ENCODE data around the gene FNBP1L.

FNBP1L gene

DNA sequence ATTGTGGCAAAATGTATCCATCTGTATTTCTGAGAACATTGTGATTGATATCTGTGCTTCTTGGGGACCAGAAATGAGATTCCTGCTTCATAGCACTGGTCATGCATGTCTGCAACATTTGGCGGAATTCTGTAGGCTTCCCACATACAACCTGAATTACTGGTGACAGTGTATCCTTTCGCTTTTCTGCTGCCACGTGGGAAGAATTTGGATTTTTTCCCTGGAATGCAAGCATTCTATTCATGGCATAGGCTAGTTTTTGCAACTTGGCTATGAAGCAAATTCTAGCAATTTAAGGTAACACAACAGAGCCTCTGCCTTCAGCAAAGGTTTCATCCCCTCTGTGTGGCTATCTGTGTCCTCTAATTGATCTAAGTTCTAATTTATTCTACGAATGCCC is 147.8 kb downstream of the FNBP1L start:
- DNase-seq, result no peak

DNA sequence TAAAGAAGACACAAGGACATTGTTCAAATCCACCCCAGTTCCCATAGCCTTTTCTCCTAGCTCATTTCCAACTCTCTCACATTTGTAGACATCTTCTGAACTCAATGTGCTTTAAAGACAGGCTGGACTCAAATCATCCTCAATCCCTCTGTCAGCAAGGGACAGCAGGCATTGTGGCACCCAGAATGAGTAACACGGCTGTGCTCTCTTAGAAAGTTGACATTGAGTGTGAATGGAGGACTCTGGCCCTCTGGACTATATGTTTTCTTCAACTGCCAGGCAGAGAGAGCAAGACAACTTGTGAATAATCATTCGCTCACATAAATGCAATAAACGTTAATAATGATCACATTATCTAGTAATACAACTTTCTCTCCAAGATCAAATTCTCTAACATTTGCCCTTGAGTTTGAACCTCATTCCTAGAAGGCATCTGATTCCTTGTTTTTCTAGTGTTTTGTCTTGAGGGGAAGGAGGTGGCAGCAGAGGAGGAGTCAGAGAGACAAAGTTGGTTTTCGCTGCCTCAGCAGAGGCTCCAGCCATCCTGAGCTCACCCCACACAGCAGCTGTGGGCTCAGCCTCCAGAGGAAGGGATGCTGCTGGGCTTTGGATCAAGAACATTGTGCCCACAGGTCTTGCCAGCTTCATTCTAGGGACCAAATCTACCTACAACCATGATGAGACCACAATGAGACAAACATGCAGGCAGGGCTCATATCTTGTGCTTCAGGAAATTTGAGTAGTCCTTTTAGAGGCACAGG is 148.6 kb downstream of the FNBP1L start:
- no peak for DNase-seq

DNA sequence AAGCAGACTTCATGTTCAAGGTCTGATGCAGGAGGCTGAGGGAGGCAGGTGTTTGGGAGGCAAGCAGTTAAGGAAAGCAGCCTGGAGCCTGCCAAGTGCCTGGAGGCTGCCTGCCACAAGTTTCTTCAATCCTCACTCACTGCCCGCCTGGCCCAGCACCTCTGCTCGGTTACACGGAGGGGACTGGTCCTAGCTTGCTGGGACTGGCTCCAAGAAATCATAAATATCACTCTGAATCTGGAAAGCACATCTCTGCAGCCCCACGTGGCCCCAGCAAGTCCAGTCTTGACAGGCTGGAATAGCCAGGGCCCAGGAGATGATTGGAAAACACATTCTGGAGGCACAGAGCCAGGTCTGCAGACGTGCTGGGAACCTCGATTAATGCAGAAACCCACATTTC is 149.8 kb downstream of the FNBP1L start:
- no peak for DNase-seq

DNA sequence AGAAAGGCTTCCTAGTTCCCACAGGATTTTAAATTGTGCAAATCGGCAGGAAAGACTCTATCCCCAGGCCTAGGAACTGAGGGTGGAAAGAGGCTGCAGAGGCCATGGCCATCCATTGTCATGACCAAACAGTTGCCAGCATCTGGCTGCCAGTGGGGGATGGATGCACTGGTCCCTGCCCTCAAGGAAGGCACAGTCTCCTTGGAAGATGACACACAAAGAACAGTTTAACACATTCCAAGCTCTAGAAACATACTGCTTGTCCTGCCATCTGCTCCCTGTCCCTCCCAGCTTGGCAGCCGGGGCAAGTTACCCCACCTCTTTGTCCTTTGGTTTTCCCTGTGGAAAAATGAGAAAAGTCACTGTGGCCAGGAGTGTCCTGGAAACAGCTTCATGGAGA is 150.5 kb downstream of the FNBP1L start:
- no peak for DNase-seq

DNA sequence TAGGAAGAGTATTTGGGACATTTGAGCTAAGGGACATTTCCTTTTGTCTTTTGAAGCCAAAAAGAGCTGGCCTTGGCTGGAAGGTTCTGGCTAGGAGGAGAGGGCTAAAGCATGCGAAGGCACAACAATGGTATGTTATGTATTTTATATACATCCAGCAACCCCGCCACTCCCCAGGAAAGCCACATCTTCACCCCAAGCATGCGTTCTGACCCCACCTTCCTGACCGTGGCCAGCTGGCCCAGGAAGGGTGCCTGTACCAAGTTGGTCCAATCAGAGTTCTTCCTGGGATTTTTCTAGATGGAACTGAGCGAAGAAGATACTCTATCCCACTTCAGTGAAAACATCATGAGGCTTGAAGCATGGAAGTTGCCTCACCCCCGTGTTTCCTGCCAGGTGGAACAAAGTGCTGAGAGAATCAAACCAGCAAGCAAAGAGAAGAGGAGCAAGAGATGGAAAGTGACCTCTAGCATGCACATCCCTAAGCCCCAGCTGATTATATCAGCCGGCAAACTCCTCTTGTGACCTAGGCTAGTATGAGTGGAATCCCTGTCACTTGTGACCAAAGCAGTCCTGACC is 151.0 kb downstream of the FNBP1L start:
- DNase-seq, result no peak

DNA sequence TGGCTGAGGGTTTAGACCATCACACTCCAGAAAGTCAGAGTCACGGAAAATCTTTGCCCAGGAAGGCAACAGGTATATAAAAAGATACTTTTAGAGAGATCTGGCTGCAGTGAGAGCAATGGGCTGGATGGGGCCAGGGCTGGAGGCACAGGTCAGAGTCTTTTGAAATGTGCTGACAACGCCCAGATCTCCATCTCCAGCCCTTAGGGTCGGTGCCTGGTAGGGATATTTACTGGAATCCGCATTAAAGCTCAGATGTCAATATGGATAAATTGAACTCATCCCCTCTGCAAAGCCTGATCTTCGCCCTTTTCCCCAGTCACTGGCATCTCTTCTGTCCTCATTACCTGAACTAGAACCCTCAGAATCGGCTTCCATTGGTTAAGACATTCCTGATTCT is 151.6 kb downstream of the FNBP1L start:
- no peak for DNase-seq

DNA sequence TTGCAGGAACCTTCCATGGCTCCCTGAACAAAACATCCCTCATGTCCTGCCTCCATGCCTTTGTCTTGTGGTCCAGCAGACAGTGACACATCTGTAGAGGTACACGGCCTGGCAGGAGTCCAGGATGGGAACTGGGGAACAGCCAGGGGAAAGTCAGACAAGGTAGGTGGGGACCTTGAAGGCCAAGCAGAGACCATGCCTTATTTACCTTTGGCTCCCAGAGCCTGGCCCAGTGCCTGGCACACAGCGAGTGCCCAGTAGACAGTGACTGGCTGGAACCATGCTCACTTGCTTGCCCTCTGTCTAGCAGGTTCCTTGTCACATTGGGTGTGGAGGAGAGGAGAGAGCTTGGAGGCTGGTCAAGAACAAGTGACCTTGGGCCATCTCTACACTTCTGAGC is 152.7 kb downstream of the FNBP1L start:
- no peak for DNase-seq

DNA sequence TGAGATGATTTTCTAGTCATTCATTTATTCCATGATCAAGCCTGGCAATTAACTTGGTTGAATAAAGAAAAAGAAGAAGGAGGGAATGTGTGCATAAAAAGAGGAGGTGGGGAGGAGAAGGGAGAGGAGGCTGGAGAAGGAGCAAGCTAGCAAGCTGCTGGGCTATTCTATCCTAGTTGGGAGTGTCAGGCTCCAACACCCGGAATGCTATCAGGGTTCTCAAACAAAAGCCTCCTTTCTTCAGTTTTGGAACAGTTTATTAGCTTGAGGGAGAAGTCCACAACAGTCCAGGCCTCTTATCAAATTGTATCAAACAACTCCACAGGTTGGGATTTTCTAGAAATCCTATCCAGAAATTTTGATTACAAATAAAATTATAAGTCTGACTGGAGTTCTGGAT is 153.8 kb downstream of the FNBP1L start:
- DNase-seq, result no peak

DNA sequence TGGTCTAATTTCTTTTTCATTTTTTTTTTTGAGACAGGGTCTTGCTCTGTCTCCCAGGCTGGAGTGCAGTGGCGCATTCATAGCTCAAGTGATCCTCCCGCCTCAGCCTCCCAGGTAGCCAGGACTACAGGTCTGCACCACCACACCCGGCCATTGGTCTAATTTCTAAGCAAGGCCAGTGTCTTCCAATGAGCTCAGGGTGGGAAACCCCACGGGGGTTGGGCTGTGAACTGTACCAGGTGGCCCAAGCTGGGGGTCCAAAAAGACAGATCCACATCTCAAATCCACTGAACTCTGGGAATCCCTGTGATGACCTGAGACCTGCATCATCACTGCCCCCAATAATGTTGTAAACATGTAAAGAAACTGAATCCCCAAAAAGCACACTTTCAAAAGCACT is 154.2 kb downstream of the FNBP1L start:
- no peak for DNase-seq

DNA sequence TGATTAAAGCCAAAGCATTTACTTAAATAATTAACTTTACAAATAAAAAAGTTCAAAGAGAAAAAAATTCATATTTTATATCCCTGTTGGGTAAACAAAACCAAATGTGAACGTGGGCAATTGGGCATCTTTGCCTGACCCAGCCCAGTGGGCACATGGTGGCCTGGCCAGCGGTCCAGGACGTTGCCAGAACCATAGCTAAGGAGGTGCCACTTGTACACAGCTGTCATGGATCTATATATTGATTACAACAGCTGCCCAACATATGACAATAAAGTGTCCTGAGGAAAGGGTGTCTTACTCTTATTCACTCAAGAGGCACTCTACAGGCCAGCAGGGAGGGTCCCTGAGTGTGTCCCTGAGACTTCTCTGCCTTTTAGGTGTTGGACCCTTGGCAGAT is 155.2 kb downstream of the FNBP1L start:
- no peak for DNase-seq

DNA sequence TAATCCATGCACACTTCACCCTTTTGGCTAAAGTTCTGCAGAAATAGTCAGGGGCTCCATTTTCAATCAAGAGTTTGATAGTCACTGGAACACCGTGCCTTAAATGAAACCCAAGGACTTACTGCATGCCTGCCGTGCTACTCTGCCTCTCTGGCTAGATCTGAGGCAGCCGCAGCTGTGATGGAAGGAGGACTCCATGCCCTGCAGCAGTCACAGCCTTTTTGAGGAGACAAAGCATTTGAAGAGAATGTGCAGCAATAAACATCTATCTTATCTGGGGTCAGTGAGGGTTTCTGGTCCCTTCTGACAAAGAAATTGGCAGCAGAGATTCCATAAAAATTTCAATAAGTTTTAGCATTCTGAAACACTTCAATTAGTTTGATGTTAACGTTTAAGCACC is 155.7 kb downstream of the FNBP1L start:
- no peak for DNase-seq

Measured in 8988T (cell line).